Uterus (tissue), 2 donors: ENCODE data around the gene DNAH8.

Experiments
- CTCF ChIP-seq, 4 experiments: fragments of 200-600 bp in 2 of 4; fragments of 450-650 bp in 2 of 4; sonication (generic) in 2 of 4; IDR thresholded peaks; one replicate each; pipeline ENCODE4 v1.5.1; 2016 to 2019; ENCODE audit warnings: antibody characterized with exemption in 4 of 4, mild to moderate bottlenecking in 2 of 4, moderate library complexity in 1 of 4
- POLR2A ChIP-seq, 2 donors: fragments of 450-650 bp; IDR thresholded peaks; one replicate each; pipeline ENCODE4 v1.6.1; 2016; ENCODE audit warnings: antibody characterized with exemption in 2 of 2, mild to moderate bottlenecking in 1 of 2, moderate library complexity in 1 of 2

GRCh38 chr6:39075807-39076622, 360.9 kb downstream of the DNAH8 start:
- no peak for TF ChIP-seq CTCF (IDR thresholded peaks at IDR 0.05)
- TF ChIP-seq POLR2A (IDR thresholded peaks at IDR 0.05) = no peak
